HG03039 (cell line): ENCODE measurements around the gene PIGV.
"Not testable (repeated sequence)": the region's sequence is repeated elsewhere in the genome, so short reads cannot be mapped to it uniquely, and the experiment has no call there.

ENCODE experiments used
- ATAC-seq: cut with Tn5 transposase; IDR thresholded peaks from one replicate; pipeline ENCODE4 v1.9.1; 2021; ENCODE audit warnings: mild to moderate bottlenecking, moderate library complexity; ENCODE audit not compliant: unreplicated experiment

PIGV gene

DNA sequence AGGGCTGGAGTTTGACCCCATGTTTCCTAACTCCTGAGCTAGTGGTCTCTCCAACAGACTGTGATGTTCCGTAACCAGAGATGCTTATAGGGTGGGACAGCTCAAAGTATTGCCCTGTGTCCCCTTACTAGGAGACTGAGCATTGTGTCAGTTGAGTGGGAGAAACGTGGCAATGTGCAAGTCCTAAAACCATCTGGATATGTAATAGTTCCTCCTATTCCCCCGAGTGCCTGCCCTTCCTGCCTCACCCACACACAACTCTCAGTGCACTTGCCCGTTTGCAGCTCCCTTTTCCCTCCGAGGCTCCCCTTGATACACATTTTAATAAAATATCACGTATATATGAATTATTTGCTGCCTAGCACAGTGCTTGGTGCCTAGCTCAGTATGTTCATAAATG lies 3.4 kb downstream of the PIGV start:
- no peak for ATAC-seq

- no peak for ATAC-seq
These were observed 3.9 kb downstream of the PIGV start for GRCh38 chr1:26791626-26792025.

DNA sequence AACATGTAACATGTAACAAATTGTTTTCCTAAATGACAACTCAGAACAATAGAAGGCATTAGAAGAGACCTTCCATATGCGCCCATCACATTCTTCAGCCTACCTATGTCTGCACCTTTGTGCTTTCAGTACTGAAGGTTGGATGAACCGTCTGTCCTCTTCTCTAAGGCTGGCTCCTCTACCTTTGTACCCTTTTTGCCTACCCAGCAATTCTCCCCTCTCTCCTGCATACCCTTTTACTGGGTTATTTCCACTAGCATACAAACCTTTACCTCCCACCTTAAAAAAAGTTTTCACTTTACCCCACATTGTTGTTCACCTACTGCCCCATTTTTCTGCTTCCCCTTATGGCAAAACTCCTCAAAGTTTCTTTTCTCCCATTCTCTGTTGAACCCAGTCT lies 5.2 kb downstream of the PIGV start:
- no peak for ATAC-seq

DNA sequence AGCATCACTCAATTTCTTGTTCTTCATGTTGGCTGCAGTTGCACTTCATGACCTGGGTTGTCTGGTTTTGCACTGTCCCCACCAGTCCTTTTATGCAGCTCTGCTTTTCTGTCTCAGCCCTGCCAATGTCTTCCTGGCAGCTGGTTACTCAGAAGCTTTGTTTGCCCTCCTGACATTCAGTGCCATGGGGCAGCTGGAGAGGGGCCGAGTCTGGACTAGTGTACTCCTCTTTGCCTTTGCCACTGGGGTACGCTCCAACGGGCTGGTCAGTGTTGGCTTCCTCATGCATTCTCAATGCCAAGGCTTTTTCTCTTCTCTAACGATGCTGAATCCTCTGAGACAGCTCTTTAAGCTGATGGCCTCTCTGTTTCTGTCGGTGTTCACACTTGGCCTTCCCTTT lies 6.6 kb downstream of the PIGV start:
- ATAC-seq: no peak

- ATAC-seq: no peak
These were observed 9.9 kb downstream of the PIGV start for GRCh38 chr1:26797627-26798026.

DNA sequence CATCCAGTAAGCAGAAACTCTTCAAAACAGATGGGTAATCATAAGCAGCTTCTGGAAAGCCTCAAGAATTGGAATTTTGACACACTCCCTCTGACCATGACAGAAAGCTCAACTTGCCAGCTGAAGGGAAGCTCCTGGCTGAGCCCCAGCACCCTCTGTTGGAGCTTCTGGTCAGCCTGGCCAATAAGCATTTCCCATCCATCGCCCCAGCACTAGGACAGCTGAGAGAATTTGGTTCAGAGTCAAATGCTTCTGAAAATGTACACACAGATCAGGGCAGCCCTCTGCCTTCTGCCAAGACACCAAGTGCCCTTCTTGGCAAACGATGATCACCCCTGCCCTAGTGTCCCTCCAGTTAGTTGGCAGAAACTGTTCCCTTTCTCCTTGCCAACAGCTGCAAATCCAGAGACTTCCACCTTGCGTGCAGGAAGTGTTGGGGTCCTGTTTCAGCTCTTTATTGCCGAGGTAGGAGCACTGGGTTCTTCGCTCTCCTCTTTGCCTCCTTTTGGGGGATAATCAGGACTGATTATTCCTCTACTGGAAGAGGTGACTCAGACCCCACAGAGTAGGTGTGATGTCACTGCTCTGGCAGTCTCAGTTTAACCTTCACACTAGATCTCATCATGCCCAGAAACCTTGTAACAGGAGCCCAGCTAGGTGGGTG lies 11.9 kb downstream of the PIGV start:
- ATAC-seq: no peak

- not testable (repeated sequence) for ATAC-seq
These were observed 16.2 kb downstream of the PIGV start for GRCh38 chr1:26803932-26804331.

DNA sequence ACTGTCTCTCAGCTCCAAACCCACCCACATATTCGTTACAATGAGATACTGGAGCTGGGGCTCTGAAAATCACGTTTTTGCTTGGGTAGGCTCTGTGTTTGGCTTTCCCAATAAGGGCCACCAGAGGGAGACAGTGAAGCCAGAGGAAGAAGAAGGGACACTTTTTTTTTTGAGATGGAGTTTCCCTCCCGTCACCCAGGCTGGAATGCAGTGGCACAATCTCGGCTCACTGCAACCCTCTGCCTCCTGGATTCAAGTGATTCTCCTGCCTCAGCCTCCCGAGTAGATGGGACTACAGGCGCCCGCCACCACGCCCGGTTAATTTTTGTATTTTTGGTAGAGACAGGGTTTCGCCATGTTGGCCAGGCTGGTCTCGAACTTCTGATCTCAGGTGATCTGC lies 22.4 kb downstream of the PIGV start:
- not testable (repeated sequence) for ATAC-seq

DNA sequence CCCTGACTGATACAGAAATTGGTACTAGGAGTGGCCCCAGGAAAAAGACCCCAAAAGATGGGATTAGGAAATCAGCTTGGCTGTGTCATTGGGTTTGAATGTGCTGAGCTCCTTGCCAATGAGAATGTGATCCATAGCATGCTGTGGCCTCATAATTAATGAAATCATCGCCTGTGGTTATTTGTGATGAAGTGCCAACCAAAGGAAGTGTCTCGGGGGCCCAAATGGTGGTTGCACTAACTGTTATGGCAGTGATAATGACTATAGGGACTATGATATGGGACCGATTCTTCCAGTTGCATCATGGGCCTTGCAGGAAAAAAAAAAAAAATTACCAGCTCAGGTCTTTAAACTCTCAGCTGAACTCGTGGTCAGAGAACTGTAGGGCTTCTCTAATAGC lies 23.3 kb downstream of the PIGV start:
- no peak for ATAC-seq

GRCh38 chr1:26811708-26812107 lies 24.0 kb downstream of the PIGV start:
- no peak for ATAC-seq

DNA sequence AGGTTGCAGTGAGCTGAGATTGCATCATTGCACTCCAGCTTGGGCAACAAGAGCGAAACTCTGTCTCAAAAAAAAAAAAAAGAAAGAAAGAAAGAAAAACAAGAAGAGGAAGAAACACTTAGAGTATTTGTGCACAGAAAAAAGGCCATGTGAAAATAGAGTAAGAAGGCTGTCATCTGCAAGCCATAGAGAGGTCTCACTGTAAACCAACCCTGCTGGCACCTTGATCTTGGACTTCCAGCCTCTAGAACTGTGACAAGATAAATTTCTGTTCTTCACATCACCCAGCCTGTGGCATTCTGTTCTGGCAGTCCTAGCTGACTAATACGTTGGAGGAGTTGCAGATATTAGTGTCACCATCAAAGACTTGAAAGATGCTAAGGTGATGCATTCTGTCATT lies 26.6 kb downstream of the PIGV start:
- ATAC-seq: no peak

GRCh38 chr1:26814893-26815292 lies 27.1 kb downstream of the PIGV start:
- ATAC-seq: no peak

DNA sequence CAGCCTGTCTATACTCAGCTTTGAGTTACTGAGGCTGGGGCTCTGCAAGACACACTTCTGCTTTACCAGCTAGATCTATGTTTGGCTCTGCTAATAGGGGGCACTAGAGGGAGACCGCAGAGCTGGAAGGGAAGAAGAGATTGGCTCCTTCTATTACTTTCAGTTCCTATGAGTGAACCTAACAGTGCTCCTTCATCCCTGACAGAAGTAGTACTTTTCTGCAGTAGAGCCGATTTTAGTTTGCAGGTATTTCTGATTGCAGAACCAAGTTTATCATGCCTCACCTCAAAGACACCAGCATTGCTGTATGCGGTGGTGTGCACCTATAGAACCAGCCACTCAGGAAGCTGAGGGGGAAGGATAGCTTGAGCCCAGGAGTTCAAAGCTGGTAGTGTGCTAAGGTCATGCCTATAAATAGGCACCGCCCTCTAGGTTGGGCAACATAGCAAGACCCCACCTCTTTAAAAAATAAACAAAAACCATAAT lies 33.1 kb downstream of the PIGV start:
- ATAC-seq: peak; percentile 73

DNA sequence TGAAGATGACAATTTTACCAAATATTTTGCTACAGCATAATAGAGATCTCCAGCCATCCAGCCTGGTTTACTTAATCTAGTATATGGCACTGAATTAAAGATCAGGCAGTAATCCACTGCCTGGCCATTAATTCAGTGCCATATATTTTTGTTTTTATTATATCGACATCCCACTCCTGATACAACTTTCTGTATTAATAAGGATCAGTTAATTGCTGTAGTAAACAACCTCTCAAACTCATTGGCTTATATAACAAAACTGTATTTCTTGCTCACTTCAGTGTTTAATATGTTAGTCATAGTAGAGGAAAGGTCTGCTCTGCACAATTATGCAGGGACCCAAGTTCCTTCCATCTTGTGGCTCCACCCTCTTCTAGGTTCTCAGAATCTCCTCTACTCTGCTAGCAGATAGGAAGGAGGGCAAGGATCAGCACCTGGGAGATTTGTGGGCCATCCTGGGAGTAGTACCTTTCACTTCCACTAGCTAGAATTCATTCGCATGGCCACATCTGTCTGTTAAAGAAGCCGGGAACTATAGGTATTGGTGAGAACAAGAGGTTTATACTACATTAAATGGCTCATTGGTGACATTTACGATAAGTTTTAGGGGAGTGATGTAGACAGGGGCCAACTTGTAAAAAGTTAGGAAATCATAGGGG lies 35.1 kb downstream of the PIGV start:
- no peak for ATAC-seq

DNA sequence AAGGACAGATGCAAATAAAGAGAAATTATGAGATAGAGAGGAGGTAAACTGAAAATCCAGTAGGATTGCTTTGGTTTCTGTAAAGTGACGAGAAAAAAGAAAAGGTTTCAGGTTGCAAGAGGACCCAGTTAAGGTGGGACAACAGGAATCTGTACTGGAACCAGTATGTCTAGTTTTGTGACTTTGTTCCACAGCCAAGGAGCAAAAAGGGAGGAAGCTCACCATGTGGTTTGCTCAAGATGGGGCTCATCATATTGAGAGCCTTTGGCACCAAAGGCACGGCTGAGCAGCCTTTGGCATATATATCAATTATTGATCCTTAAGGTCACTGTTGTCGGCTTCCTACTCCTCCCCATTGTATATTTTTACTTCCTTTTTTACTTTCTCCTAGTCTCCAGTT lies 37.0 kb downstream of the PIGV start:
- ATAC-seq: no peak

- peak; percentile 72 for ATAC-seq
These were observed 38.7 kb downstream of the PIGV start, which contains the start of gene ZDHHC18 for GRCh38 chr1:26826261-26827105. TSS of gene ZDHHC18 (plus strand) at chr1:26826688. CDS start at chr1:26826805, 117 bp downstream.

DNA sequence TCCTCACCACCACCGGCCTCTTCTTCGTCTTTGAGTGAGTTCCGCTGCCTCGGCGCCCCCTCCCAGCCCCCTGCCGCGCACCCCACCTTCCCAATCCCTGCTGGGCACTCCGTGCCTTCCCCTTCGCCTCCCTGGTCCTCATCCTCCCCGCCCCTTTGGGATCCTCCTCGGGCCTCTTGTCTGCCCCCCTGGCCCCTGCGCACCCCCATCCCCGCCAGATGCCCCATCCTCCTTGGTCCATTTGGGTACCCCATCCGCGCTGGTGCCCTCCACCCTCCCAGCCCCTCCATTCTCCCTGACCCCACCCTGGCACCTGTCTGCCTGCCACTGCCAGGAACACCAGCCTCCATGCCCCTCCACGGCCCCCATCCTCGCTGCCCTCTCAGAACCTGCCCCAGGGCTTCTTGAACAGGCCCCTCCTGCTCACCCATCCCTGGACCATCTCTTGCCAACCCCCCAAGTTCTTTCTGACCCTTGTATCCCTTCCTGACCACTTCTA lies 39.4 kb downstream of the PIGV start:
- no peak for ATAC-seq

DNA sequence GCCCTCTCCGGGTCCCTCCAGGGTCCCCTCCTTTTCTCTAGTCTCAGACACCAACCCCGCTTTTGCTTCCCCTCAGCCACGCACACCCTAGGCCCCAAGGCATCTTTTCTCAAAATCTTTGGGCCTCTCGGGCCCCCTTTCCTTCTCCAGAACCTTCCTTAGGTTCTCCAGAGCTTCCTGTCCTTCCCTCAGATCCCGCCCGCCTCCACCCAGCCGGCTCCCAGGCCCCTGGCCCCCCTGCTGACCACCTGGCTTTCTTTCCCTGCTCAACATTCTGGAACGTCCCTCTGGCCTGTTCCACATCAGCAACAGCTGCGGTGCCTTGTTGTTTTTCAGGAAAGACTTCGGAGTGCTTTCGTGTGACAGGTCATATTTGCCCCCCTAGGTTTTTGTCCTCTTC lies 39.9 kb downstream of the PIGV start:
- no peak for ATAC-seq

DNA sequence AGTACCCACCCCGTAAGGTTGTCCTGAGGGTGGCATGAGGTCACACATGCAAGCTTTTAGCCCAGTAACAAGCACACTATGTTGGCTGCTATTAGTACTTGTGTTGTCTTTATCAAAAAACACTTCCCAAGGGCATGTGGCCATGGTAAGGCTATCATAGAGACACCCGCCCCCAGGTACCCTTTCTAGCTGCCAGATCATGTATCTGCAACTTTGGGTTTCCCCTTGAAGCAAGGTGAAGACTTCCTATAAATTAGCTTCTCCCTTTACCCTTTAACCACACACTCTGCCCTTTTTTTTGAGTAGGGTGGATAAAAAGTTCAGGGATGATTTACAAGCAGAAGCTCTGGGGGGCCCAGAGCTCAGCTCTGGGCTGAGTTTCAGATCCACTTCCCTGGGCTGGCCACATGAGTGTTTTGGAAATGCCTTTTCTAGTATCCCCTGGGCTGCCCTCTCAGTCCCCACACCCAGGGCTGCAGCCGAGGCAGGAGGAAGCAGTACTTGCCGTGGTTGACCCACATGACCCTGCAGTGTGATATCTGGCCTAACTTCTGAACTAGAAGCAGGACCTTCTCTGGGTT lies 40.8 kb downstream of the PIGV start:
- no peak for ATAC-seq

GRCh38 chr1:26829184-26829911 lies 41.6 kb downstream of the PIGV start:
- ATAC-seq: no peak
